GM18870 (cell line): Measurements from ENCODE around the gene TIMM44.

Experiments used
- ATAC-seq: cut with Tn5 transposase; IDR thresholded peaks from one replicate; pipeline ENCODE4 v1.9.1; 2021; ENCODE audit warnings: moderate library complexity; ENCODE audit not compliant: unreplicated experiment

TIMM44 gene

DNA sequence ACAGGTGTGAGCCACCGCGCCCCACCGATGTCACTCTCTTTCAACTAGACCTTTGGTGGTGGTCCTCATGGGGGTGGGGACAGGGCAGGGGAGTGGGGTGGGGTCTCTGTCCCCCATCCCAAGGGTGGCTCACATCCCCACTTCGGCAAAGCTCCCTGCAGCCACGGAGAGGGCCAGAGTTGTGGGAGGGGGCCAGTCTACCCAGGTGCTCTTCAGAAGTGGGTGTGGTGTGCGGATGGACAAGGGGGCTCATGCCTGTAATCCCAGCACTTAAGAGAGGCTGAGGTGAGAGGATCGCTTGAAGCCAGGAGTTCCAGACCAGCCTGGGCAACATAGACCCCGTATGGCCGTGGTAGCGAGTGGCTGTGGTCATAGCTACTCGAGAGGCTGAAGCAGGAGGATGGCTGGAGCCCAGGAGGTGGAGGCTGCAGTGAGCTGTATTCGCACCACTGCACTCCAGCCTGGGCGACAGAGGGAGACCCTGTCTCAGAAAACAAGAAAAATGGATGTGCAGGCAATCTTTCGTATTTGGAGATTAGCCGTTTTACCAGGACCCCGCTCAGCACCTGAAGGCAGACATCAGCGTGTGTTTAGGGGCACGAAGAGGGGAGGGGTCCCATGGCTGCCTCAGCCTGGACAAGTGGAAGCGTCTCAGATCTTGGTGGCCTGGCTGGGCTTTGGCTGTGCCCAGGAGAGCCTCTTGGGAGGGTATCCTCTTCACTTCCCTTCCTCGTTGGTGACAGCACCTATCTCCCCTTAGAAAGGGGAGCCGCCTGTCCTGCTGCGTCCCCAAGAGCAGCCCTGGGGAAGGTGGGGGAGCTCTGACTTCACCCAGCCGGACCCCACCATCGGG is 28.0 kb downstream of the TIMM44 start:
- ATAC-seq: no peak

DNA sequence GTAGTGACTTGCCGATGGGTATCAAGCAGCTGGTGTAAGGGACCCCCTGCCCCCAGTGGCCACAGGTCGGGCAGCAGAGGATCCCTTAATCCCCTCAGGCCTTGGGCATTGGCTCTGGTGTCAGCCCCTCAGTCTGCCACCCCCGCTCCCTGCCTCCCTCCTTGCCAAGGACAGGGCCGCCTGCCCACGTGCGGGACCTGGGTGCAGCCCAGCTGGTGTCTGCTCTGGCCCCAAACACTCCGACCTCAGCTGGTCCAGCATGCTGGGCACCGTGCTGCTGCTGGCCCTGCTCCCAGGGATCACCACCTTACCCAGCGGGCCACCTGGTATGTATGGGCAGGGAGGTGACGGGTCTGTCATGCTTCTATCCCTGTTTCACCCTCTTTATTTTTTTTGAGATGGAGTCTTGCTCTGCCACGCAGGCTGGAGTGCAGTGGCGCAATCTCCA is 28.8 kb downstream of the TIMM44 start, which contains the start of gene TGFBR3L:
TSS of gene TGFBR3L (plus strand) at position 233 of the 448 bp plus-strand sequence.
- no peak for ATAC-seq

DNA sequence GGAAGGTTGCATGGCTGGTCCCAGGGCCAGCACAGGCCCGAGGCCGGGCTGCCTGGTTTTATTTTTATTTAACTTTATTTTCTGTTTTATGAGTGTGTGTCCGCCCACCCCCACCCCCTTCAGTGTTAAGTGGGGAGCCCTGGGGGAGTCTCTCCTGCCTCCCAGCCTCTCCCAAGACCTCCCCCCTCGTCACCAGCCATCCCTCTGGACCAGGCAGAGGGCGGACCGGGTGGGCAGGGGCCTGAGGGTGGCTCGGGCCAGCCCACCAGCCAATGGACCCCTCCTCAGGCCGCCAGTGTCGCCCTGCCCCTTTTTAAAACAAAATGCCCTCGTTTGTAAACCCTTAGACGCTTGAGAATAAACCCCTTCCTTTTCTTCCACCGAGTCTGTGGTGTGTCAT is 29.4 kb downstream of the TIMM44 start:
- ATAC-seq: no peak

DNA sequence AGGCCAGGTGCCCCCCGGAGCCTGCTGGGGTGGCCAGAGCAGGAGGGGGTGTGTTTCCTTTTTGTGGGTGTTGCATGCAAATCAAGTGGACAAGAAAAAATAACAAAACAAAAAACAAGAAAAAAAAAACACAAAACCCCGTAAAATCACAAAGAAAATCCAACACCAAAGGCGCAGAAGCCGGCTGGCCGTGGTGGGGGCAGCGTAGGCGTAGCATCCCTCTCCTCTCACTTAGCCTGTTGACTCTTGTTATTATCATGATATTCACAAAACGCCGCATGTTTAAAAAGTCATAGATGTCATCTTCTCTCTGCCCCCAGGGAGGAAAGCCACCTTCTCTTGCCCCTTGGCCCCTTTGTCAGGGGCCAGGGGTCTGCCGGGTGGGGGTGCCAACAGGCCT is 29.8 kb downstream of the TIMM44 start:
- ATAC-seq: no peak

DNA sequence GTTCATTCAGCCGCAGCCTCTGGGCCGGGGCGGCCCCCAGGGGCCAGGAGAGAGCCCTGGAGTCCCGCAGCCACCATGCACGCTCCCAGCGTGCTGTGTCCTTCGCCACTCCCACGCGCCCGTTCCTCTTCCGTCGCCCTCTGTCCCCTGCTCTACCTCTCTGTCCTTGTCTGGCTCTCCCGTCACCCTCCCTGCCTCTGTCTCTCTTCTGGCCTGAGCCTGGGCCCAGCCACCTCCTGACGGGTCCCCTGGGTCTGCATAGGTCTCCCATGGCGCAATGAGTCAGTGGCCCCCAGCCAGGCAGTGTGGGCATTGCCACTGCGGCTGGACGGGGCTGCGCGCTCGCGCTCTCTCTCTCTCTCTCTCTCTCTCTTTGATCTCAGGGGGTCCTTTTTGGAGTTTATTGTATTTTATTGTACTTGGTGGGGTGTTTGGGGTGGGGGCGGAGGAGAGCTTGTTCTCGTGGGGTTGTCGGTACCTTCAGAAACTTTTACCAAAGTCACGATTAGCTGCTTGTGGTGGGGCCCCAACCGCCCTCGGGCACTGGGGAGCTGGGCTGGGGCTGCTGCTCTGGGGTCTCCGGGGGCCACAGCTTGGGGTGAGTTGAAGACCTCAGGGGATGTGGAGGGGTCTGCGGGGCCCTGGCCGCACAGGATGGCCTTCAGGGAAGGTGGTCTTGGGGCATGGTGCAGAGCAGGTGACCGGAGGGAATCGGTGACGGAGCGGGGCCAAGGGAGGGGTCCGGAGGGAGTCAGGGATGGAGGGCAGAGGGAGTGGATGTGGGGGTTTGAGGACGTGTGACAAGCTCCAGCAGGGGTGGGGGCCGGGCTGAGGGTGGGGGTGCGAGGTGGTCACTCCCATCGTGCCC is 30.5 kb downstream of the TIMM44 start:
- ATAC-seq: no peak

DNA sequence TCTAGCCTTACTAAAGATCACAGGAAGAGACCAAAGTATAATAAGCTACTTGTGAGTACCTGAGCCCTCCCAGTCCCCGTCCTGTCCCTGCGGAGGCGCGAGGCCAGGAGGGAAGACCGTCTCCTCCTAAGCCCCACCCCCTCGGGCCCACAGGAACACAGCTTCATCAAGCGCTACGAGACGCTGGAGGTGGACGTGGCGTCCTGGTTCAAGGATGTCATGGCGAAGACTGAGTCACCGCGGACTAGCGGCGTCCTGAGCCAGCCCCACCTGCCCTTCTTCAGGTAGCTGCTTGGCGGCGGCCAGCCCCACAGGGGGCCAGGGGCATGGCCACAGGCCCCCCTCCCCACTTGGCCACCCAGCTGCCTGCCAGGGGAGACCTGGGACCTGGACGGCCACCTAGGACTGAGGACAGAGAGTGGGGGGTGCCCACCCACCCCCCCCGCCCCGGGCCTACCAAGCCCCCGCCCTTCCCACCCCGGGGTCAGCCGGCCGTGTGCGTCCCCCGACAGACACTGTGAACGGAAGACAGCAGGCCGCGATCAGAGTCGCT is 31.2 kb downstream of the TIMM44 start:
- no peak for ATAC-seq

DNA sequence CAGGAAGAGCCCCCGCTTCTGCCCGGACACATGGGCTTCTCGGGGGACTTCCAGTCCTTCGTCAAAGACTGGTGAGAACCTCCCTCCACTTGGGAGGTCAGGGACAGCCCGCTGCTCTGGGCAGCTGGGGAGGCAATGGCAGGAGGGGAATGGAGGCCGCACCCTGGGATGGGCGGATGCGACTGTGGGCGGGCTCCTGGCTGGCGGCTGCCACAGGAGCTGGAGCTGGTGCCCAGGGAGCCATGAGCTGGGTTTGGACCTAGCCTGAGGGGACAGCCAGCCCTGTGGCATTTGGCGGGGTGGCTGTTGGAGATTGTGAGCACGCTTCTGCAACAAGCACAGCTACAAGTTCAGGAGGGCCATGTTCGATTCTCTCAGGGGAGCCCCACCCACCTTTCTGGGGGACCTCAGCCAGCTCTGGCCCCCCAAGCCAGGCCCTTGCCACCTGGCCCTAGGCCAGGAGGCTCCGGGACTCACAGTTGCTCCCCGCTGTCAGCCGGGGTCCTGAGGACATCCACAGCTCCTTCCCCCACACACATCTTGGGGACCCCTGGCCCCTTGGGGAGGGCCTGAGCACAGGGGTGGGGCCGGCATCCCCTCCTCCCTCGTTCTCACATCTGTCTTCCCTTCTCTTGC is 31.8 kb downstream of the TIMM44 start:
- no peak for ATAC-seq

DNA sequence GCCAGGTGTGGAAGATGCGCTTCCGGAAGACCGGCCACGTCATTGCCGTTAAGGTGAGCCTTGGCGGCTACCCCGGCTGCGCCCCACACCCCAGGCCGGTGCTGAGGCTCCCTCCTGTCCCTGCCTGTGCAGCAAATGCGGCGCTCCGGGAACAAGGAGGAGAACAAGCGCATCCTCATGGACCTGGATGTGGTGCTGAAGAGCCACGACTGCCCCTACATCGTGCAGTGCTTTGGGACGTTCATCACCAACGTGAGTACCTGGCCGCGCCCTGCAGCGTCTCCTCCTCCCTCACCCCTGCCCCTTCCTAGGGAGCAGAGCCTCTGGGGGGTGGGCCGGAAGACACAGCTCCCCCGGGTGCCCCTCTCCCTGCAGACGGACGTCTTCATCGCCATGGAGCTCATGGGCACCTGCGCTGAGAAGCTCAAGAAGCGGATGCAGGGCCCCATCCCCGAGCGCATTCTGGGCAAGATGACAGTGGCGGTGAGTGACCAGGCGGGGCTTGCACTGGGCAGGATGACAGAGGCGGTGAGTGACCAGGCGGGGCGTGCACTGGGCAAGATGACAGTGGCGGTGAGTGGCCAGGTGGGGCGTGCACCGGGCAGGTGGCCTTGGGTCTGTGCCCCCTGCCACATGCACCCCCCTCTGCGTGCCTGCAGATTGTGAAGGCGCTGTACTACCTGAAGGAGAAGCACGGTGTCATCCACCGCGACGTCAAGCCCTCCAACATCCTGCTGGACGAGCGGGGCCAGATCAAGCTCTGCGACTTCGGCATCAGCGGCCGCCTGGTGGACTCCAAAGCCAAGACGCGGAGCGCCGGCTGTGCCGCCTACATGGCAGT is 32.9 kb downstream of the TIMM44 start:
- no peak for ATAC-seq

DNA sequence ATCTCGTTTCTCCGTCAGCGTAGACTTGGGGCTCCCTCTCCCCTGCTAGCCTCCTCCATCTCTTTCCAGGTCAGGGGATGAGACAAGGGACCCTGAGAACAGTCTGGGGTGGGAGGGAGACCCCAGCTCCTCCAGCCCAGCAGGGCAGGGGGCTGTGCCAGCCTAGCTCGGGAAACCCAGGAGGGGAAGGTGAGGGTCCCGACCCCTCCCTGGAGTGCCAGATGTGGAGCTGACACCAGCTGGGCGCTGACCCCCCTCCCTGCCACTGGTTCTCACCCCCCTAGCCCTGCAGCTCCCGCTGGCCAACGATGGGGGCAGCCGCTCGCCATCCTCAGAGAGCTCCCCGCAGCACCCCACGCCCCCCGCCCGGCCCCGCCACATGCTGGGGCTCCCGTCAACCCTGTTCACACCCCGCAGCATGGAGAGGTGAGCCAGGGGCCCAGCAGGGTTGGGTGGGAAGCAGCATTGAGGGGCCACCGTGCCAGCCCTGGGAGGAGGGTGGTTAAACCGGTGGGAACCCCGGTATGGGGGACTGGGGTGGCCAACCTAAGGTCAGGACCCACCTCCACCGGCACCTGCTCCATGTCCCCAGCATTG is 33.9 kb downstream of the TIMM44 start:
- ATAC-seq: no peak

DNA sequence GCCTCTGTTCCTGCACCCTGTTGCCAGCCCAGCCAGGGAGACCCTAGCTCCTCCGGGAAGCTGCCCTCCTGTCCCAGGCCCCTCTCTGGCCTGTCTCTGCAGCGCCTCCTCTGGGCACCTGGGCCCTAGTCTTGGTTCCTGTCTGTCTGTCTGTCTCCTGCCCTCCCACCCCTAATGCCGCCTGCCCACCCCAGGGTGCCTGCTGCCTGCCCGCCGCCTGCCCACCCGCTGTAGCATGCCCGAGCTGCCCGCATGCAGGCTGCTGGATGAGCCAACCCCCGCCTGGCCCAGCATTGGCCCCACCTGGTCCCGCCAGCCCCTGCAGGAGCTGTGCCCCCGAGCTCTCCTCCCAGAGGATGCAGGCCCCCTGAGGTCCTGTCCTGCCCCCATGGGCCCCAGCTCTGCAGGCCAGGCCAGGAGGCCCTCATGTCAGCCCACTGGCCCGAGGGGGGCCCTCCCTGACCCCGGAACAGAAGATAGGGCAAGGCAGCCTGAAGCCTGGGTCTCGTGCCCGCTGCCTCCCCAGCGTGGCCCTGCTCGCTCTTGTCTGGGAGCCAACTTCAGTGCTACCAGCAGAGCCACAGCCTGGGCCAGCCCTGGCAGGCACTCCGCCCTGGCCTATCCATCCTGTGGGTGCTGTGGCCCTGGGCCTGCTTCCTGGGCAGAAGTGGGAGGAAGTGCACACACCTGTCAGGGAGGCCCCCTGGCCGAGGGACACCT is 34.6 kb downstream of the TIMM44 start:
- ATAC-seq: no peak

DNA sequence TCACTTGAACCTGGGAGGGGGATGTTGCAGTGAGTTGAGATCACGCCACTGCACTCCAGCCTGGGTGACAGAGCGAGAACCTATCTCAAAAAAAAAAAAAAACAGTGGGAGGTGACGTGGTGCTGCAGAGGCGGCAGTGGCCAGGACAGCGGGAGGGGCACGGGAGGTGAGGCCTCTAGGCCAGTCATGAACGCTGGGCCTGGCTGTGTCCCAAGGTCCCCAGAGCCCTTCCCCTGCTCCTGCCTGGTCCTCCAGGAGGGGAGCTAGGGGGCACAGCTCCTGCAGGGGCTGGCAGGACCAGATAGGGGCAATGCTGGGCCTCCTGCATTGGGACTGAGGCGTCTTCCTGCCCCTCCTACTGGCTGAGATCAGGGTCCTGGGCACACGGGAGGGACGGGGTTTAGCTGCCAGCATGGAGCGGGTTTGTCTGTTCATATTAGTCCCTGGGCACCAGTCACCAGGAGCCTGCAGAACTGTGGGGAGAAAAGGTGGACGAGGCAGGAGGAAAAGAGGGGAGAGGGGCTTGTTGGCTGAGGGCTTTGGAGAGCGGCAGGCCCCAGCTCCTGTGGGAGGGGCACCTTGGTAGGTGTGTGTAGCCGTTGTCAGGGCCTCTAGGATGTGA is 35.3 kb downstream of the TIMM44 start:
- ATAC-seq: no peak

DNA sequence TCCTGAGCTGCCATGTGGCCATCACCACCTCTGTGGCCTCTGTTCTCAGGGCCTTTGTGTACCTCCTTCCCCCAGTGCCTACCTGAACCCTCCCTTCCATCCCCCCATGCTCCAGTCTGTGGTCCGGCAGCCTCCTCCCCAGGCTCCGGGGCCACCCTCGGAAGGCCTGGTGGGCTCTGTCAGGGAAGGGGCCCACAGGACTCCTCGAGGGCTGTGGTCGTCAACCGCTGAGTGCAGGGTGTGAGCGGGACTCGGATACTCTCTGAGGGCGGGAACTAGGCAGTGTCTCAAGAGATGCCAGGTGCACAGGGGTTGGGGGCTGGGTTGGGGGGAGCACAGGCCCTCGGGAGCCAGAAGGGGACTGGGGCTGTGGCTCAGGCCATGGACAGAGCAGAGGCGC is 35.9 kb downstream of the TIMM44 start:
- ATAC-seq: no peak

DNA sequence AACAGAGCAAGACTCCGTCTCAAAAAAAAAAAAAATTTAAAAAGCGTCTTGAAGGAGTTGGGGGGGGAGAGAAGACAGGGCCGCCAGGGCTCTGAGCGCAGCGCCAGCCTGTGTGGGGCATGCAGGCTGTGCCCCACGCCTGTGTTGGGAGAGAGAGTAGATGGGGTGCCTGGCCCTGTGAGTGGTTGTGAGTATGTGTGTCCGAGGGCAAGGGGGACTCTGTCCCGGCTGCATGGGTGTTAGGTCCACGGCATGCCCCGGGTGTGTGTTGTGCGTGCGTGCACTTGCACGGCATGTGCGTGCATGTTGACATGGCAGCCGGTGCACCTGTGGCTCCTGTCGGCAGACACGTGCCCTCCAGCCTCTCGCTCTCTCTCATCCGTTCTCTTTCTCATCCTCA is 36.3 kb downstream of the TIMM44 start:
- ATAC-seq: no peak

DNA sequence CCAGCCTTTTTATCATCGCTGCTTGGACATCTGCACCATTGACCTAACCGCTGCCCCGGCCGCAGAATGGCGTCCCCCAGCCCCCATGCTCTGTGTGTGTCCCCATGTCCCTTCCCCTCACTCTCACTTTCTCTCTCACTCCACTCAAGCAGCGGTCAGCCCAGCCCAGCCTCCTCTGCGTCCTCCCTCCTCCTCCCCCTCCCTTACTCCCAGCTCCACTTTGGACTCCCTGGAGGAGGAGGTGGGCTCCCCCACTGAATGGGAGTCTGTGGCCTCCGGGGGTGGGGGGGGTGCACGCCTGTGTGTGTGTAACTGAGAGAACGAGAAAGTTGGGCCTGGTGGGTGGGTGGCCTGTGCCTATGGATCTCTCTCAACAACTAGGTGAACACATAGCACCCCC is 37.6 kb downstream of the TIMM44 start:
- ATAC-seq: no peak

DNA sequence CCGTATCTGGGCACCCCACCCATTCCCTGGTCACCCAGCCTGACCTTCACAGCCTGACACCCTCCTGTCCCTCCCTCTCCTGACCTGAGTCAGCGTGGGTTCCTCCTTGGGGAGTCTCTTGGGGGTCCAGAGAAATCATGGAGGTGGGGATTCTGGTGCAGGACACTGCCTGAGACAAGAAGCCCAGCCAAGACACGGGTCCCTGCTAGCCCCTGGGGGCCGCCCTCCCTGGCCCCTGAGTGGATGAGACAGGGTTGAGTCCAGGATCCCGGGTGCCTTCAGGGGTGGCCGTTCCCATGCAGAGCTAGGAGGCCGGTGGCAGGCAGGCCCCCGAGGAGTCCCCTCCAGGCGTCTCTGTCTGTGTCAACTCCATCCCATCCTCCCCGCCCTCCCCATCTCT is 38.2 kb downstream of the TIMM44 start:
- ATAC-seq: no peak

DNA sequence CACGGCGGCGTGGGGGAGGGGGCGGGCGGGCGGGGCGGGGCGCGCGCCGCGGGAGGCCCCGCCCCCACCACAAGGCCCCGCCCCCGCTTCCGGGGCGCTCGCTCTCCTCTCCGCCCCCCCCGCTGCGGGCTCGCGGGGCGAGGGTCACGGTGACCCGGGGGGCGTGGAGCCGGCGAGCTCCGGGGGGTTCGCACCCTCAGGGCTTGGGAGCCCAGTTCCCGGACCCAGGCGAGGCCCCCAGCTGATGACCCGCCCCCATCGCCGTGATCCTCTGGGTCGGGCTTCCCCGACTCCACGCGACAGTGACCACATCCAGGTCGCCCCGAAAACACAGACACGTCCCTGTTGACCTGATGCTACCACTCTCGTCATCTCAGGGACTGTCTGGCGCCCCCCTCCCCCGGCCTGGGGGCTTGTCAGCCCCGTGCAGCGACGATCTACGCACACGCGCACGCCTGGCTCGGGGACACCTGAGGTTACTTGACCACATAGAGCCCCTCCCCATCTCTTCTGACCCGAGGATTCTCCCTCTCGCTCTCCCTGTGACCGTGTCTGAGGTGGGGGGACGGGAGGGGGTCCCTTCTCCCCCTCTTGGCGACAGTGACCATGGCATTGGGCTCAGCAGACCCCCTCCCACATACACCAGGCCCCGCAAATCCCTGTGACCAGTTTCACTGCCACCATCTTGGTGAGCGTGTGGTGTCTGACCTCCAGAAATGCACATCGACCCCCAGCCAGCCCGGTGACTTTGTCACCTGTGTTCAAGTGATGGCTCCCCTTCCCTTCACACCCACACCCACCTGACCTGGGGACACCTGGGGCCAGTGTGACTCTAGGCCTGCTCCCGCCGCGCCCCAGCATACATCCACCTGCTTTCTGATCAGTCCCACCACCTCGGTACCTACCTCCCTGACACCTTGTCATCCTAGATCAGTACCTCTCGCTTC is 39.1 kb downstream of the TIMM44 start:
- no peak for ATAC-seq

DNA sequence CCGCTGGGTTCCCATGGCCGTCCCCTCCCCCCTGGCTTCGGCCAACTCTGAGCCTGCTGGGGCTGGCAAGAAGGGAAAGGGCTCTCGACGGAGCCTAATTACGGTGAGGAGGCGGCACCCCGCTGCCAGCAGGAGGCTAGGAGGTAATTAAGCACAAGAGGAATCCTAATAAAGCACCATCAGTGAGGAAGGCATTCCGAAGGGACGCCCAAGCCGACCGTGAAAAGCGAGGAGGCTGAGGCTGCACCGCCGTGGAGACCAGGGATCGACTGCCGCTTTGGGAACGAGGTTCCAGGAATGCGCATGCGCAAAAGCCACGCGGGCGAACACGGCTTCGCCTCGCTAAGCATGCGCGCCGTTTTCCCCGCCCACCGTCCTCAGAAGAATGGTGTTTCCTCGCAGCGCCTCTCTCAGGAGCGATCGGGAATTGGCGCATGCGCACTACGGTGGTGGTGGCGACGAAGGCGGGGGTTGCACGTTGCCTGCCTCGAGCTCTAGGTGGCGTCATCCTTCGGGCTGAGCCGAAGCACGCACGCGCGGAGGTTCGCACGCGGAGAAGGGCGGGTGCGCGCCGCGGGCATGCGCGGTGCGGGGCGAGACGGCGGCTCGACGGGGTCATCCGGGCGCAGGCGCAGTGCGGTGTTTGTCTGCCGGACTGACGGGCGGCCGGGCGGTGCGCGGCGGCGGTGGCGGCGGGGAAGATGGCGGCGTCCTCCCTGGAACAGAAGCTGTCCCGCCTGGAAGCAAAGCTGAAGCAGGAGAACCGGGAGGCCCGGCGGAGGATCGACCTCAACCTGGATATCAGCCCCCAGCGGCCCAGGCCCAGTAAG is 40.0 kb downstream of the TIMM44 start, which contains the start of gene MAP2K7:
TSS of gene MAP2K7 (plus strand) at position 634 of the 830 bp plus-strand sequence. CDS start at position 702, 68 bp downstream.
- ATAC-seq: peak; percentile 86
